ENCODE measurements around the gene HAL. TPM values are rescaled to one million over a fixed set of nuclear protein-coding genes. Genes with fewer than 3 reads are reported as not detected.

The HAL gene
- total RNA-seq, 2 experiments from 2014 or later: 0.25 to 0.95 TPM

- H3K4me1 ChIP-seq (ENCODE audit: insufficient read depth, low read length): peaks cover under 1% of the 10 kb centered on the region
- peaks cover 52% of the 10 kb centered on the region for H3K36me3 Mint-ChIP-seq (ENCODE audit: low read depth)
- H3K27me3 Mint-ChIP-seq: no peaks in the 10 kb centered on the region
- ATAC-seq (ENCODE audit: poor library complexity) (no peak), DNase-seq (no peak)
- ChIA-PET POLR2A (no interaction called here), CTCF (interaction anchor here (1.0 kb wide), 1 partner anchor 110 kb away, joined by 3 read pairs; no protein-coding TSS in a partner anchor)
- no peaks in the 10 kb centered on the region for H3K9me3 Mint-ChIP-seq
- H3K4me3 Mint-ChIP-seq: no peak overlapping the region
- H3K4me3 ChIP-seq (ENCODE audit: low read length): no peak overlapping the region
- TF ChIP-seq CTCF (IDR thresholded peaks at IDR 0.05): no peak
- no peaks in the 10 kb centered on the region for H3K9me3 ChIP-seq (ENCODE audit: control insufficient read depth in 1 of 2, insufficient read depth in 1 of 2, low read length in 2 of 2)
- H3K36me3 ChIP-seq (ENCODE audit: insufficient read depth, low read length): peaks cover 44% of the 10 kb centered on the region
- H3K27ac Mint-ChIP-seq: no peak overlapping the region
- no peaks in the 10 kb centered on the region for H3K27me3 ChIP-seq (ENCODE audit: control insufficient read depth in 1 of 2, insufficient read depth in 2 of 2, low read length in 2 of 2)
- no peak overlapping the region for H3K27ac ChIP-seq (ENCODE audit: low read depth in 1 of 2, low read length in 2 of 2)
- intact Hi-C loops (cut with DNase I, micrococcal nuclease): no loop called here
- H3K4me1 Mint-ChIP-seq (ENCODE audit: low read depth): peaks cover 23% of the 10 kb centered on the region
Observed at GRCh38 chr12:96028538-96028937, 32.4 kb upstream of the HAL start.

- H3K4me3 Mint-ChIP-seq: no peak overlapping the region
- Histone ChIP-seq H3K27ac (ENCODE audit: low read depth in 1 of 2, low read length in 2 of 2) (no peak overlapping the region), H3K36me3 (ENCODE audit: insufficient read depth, low read length) (peaks cover 66% of the 10 kb centered on the region), H3K27me3 (ENCODE audit: control insufficient read depth in 1 of 2, insufficient read depth in 2 of 2, low read length in 2 of 2) (no peaks in the 10 kb centered on the region), H3K9me3 (ENCODE audit: control insufficient read depth in 1 of 2, insufficient read depth in 1 of 2, low read length in 2 of 2) (no peaks in the 10 kb centered on the region), H3K4me3 (ENCODE audit: low read length) (no peak overlapping the region), H3K4me1 (ENCODE audit: insufficient read depth, low read length) (no peaks in the 10 kb centered on the region)
- ATAC-seq (ENCODE audit: poor library complexity) (no peak), DNase-seq (no peak)
- no peak for TF ChIP-seq CTCF (IDR thresholded peaks at IDR 0.05)
- peaks cover 73% of the 10 kb centered on the region for H3K36me3 Mint-ChIP-seq (ENCODE audit: low read depth)
- ChIA-PET POLR2A (no interaction called here), CTCF (no interaction called here)
- no peaks in the 10 kb centered on the region for H3K9me3 Mint-ChIP-seq
- peaks cover 13% of the 10 kb centered on the region for H3K4me1 Mint-ChIP-seq (ENCODE audit: low read depth)
- intact Hi-C loops (cut with DNase I, micrococcal nuclease): no loop called here
- H3K27ac Mint-ChIP-seq: no peak overlapping the region
- no peaks in the 10 kb centered on the region for H3K27me3 Mint-ChIP-seq
Observed at GRCh38 chr12:96026331-96026730, 30.2 kb upstream of the HAL start.

- no peak for ATAC-seq (ENCODE audit: poor library complexity)
- no peak overlapping the region for H3K4me3 Mint-ChIP-seq
- H3K36me3 ChIP-seq (ENCODE audit: insufficient read depth, low read length): peaks cover 74% of the 10 kb centered on the region
- H3K27me3 ChIP-seq (ENCODE audit: control insufficient read depth in 1 of 2, insufficient read depth in 2 of 2, low read length in 2 of 2): no peaks in the 10 kb centered on the region
- ChIA-PET POLR2A (no interaction called here), CTCF (no interaction called here)
- H3K4me1 ChIP-seq (ENCODE audit: insufficient read depth, low read length): no peaks in the 10 kb centered on the region
- no peaks in the 10 kb centered on the region for H3K27me3 Mint-ChIP-seq
- no peaks in the 10 kb centered on the region for H3K9me3 Mint-ChIP-seq
- no peak overlapping the region for H3K27ac ChIP-seq (ENCODE audit: low read depth in 1 of 2, low read length in 2 of 2)
- DNase-seq: no peak
- H3K27ac Mint-ChIP-seq: no peak overlapping the region
- TF ChIP-seq CTCF (IDR thresholded peaks at IDR 0.05): no peak
- no peak overlapping the region for H3K4me3 ChIP-seq (ENCODE audit: low read length)
- peaks cover 81% of the 10 kb centered on the region for H3K36me3 Mint-ChIP-seq (ENCODE audit: low read depth)
- peaks cover 11% of the 10 kb centered on the region for H3K4me1 Mint-ChIP-seq (ENCODE audit: low read depth)
- intact Hi-C loops (cut with DNase I, micrococcal nuclease): no loop called here
- no peaks in the 10 kb centered on the region for H3K9me3 ChIP-seq (ENCODE audit: control insufficient read depth in 1 of 2, insufficient read depth in 1 of 2, low read length in 2 of 2)
Observed at GRCh38 chr12:96025518-96025917, 29.4 kb upstream of the HAL start.

All from CD4-positive, alpha-beta T cell (primary cell).